ENCODE measurements around the gene DNAJC21.
"Not testable (repeated sequence)": the region's sequence is repeated elsewhere in the genome, so short reads cannot be mapped to it uniquely, and the experiment has no call there.

Gene DNAJC21

GRCh38 chr5:34919077-34919476 lies 10.3 kb upstream of the DNAJC21 start:
- in situ Hi-C loops (cut with MboI; ENCODE audit: low sequenced_read_pairs) = no loop called here

DNA sequence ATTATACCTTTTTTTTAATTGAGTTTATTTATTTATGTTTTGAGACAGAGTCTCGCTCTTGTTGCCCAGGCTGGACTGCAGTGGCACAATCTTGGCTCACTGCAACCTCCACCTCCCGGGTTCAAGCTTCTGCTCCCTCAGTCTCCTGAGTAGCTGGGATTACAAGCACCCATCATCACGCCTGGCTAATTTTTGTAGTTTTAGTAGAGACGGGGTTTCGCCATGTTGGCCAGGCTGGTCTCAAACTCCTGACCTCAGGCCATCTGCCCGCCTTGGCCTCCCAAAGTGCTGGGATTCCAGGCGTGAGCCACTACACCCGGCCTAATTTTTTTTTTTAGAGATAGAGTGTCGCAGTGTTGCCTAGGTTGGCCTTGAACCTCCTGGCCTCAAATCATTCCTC lies 6.1 kb upstream of the DNAJC21 start:
- in situ Hi-C loops (cut with MboI; ENCODE audit: low sequenced_read_pairs) = not testable (repeated sequence)

DNA sequence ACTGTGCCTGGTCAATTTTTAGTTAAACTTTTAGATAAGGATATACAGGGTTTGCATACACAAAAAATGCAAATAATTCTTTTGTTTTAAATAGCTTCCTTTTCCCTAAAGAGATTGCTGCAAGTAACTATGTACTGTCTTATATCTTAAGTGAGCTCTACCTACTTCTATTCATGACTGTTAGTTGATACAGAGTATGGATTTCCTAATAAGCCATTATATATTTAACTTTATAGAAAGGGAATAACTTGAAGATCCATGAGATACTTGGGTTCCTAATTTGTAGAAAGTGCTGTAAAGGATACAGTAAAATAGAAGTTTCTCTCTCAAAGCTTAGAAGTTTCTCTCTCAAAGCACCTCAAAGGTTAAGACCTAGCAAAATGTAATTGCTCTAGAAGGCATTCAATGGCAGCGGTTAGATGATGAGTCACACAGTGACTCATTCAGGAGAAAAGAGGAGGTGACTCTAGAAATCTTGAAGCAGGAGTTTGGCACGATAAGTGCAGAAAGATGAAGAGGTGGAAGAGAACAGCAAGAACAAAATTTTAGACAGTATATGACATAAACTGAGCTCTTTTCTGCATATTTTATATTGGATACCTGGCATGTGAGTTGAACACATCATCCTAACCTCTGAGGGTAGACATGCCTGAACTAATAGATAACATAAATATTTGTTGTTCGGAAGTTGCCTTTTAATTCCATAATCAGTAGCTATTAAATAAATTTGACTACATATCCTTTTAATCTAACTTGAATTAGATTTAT lies 5.5 kb upstream of the DNAJC21 start:
- in situ Hi-C loops (cut with MboI; ENCODE audit: low sequenced_read_pairs) = no loop called here

DNA sequence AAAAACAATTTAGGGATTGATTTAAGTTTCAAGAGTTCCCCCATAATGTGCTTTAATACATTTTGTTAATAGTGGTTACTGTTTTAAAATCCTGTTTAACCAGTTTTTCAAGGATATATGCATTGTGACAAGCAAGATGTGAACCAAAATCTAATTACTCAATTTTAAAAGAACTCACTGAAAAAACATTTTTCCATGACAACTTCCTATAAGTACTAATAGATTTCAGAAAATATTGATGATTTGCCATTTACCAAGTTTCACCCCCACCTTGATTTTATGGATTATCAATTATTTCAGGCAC lies 4.9 kb upstream of the DNAJC21 start:
- in situ Hi-C loops (cut with MboI; ENCODE audit: low sequenced_read_pairs) = no loop called here

DNA sequence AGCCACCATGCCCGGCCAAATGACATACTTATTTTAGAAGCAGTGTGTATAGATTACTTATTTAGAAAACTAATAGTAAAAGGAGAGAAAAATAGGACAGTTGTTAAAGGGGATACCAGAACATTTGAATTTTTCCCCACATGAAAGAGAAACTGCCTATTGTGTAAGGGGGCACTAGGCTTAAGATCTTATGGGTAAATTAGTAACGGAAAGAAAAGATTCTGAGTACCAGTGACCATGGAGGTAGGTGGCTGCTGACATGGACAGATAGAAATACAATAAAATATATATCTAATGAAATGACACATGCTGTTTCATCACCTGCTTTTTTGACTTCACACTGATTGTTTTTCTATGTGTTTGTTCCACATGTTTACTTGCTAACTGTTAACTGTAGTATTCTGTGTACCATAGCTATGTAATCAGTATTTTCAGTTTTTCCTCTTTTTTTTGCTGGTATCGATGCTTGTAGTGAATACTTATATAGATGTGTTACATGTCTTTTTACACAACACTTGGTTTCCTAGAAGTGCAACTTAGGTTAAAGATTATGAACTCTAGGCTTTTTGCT lies 3.0 kb upstream of the DNAJC21 start:
- in situ Hi-C loops (cut with MboI; ENCODE audit: low sequenced_read_pairs) = no loop called here

- in situ Hi-C loops (cut with MboI; ENCODE audit: low sequenced_read_pairs) = no loop called here
Measured at GRCh38 chr5:34927785-34928184, 1.6 kb upstream of the DNAJC21 start.

DNA sequence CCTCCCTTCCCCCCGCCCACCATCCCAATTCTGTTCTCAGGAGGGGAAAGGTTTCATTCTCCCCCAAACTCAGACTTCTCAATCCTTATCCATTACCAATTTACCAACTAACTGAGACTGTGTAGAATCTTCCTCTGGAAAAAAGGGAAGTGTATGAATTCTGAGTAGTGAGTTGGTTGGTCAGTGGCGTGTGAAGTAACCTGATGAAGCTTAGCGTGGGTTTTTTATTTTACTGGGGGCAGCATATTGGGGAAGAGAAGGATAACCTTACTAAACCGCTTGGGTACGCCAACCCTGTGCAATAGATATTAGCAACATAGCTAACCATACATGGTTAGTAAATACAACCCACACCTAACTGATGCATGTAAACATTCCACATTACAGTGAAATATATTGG lies 1.1 kb upstream of the DNAJC21 start:
- in situ Hi-C loops (cut with MboI; ENCODE audit: low sequenced_read_pairs) = no loop called here

DNA sequence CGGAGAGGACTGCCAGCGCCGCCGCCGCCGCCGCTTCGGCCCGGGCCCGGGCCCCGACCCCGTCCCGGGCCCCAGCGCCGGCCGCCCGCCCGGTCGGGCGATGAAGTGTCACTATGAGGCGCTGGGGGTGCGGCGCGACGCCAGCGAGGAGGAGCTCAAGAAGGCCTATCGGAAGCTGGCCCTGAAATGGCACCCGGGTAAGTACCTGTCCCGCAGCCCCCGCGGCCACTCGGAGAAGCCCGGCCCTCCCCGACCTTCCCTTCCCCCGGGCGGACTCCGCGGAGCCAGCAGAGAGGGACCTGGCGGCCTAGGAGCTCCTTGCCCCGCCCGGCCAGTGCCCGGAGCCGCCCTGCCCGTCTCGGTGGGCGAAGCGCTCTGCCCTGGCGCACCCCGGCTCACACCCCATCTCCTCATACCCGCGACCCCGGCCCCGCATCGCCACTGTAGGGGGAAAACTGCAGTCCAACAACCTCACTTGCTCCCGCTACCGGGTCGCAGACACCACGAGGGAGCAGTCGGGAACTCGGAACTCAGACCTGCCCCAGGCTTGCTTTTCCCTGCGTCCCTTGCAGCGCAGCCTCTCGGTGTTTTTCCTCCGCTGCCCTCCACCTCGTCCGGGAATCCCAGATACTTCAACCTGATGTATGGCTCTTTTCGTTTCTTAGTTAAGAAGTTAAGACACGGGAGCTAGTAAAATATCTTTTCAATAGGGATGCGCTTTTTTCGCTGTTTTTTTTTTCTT lies 532 bp downstream of the DNAJC21 start:
- in situ Hi-C loops (cut with MboI; ENCODE audit: low sequenced_read_pairs) = no loop called here

DNA sequence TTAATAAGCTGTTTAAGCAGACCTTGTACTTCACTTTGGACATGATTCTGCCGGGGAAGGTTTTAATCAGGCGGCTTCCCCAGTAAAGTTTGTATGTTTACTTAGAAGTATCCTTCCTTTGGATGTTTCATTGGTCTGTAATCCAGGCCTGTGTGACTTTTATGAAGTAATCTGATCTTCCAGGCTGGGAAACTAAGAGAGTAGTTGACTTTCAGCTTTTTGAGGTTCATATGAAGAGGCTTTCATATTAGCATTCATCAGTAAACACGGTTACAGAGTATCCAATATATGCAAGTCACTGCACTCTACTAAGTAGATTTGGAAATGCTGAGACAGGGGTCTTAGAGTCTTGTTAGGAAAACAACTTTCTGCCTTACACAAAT lies 1.1 kb downstream of the DNAJC21 start:
- in situ Hi-C loops (cut with MboI; ENCODE audit: low sequenced_read_pairs) = no loop called here

GRCh38 chr5:34930870-34931269 lies 1.5 kb downstream of the DNAJC21 start:
- in situ Hi-C loops (cut with MboI; ENCODE audit: low sequenced_read_pairs) = no loop called here

GRCh38 chr5:34932947-34933346 lies 3.6 kb downstream of the DNAJC21 start:
- in situ Hi-C loops (cut with MboI; ENCODE audit: low sequenced_read_pairs) = no loop called here

DNA sequence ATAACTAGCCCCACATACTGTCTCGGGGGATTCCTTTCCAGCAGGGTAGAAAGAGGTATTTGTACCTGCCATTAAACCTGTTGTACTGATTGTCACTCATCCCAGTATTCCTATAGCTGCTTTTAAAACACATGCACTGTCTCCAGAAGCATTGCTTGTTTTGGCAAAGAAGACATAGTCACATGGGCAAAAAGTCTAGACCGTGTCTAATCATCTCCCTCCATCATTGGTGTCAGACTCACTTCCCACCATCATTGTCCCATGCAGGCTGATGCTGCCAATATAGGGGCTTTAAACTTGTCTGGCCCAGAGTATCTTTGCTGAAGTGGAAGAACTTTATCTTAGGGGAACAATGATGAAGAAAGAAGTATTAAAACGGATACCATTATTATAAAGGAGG lies 12.6 kb downstream of the DNAJC21 start:
- in situ Hi-C loops (cut with MboI; ENCODE audit: low sequenced_read_pairs) = no loop called here

DNA sequence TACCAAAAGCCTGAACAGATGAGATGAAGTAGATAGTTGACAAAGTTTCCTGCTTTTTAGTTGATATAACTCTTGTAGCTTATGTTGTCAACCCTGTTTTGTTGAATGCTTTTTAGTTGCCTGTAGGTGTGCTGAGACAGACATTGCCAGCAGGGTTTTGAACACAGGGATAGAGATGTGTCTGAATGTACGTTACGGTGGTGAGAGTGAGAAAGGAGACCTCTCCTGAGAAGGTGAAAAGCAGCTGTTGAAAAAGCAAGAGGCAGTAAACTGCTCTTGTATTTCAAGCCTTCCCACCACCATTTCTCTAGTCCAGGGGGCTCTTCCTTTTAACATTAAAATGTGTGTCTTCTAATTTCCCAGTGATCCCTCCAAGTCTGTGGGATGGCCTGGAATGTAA lies 14.7 kb downstream of the DNAJC21 start:
- in situ Hi-C loops (cut with MboI; ENCODE audit: low sequenced_read_pairs) = no loop called here

DNA sequence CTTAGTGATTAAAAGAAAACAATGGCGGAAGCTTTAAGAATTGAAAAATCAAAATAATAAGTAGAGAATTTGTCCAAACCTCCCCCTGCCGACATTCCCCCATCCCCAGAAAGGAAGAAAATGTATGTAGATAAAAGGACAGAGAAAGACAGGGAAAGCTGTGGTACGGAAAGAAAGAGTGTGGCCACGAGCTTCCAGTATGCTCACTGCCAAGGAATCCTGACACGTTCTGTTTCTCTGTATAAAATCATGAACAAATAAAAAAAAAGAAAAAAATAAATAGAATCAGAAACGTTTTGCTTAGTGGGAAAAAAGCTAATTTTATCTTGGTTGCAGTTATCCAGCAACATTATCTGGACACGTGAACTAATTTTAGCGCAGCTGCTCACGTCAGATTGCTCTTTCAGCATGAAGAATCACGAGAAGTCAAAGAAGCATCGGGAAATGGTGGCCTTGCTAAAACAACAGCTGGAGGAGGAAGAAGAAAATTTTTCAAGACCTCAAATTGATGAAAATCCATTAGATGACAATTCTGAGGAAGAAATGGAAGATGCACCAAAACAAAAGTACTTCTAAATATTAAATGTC lies 15.2 kb downstream of the DNAJC21 start:
- in situ Hi-C loops (cut with MboI; ENCODE audit: low sequenced_read_pairs) = no loop called here

DNA sequence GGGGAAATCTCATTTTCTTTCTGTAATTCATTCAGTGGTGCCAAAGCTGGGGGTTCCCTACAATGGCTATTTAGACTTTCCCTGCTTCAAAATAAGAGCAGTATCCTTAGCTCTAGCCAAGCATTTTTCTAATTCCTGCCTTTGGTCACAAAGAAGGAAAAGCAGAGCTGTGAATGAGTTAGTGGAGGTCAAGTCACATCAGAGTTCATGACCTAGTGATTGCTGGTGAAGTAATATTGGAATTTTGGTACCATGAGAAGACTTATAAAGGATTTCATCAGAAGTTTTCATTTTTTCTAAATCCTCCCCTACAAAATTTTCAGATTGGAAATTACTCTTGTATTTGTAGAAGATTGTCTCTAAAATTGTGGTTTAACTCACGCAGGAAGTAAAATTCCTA lies 28.0 kb downstream of the DNAJC21 start:
- in situ Hi-C loops (cut with MboI; ENCODE audit: low sequenced_read_pairs) = no loop called here

- in situ Hi-C loops (cut with MboI; ENCODE audit: low sequenced_read_pairs) = no loop called here
Measured at GRCh38 chr5:34957857-34958690, 28.7 kb downstream of the DNAJC21 start.

DNA sequence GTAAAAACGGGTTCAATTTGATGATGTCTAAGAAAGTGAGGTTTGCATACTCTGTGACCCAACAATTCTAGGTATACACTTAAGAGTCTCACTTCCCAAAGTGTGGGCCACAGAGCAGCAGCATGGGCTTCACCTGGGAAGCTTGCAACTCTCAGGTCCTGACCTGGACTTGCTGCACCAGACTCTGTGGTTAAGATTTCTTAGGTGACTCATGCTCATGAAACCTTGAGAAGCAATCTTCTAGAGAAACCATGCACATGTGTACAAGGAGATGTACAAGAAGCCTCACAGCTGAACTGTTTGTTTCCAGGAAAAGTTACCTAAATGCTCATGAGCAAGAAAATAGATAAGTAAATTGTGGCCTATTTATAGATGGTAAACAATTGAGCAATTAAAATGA lies 30.0 kb downstream of the DNAJC21 start:
- in situ Hi-C loops (cut with MboI; ENCODE audit: low sequenced_read_pairs) = no loop called here

- in situ Hi-C loops (cut with MboI; ENCODE audit: low sequenced_read_pairs) = no loop called here
Measured at GRCh38 chr5:34967540-34967939, 38.2 kb downstream of the DNAJC21 start.

- in situ Hi-C loops (cut with MboI; ENCODE audit: low sequenced_read_pairs) = no loop called here
Measured at GRCh38 chr5:34968258-34968657, 38.9 kb downstream of the DNAJC21 start.

- in situ Hi-C loops (cut with MboI; ENCODE audit: low sequenced_read_pairs) = no loop called here
Measured at GRCh38 chr5:34970552-34970951, 41.2 kb downstream of the DNAJC21 start.

DNA sequence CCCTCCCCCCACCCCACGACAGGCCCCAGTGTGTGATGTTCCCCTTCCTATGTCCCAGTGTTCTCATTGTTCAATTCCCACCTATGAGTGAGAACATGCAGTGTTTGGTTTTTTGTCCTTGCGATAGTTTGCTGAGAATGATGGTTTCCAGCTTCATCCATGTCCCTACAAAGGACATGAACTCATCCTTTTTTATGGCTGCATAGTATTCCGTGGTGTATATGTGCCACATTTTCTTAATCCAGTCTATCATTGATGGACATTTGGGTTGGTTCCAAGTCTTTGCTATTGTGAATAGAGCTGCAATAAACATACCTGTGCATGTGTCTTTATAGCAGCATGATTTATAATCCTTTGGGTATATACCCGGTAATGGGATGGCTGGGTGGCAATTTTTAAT lies 42.3 kb downstream of the DNAJC21 start:
- in situ Hi-C loops (cut with MboI; ENCODE audit: low sequenced_read_pairs) = not testable (repeated sequence)

Measured in HL-60/S4 treated with retinoic acid at 250 ng/mL for 4 days and 3 days (cell line).